ENCODE results near the gene NPHP4. TPM values are rescaled to one million over a fixed set of nuclear protein-coding genes. Genes with fewer than 3 reads are reported as not detected.
"Not testable (repeated sequence)": the region's sequence is repeated elsewhere in the genome, so short reads cannot be mapped to it uniquely, and the experiment has no call there.

Gene NPHP4
- total RNA-seq, 1 experiment from 2014 or later = 3.4 TPM

- in situ Hi-C loops (cut with HindIII; ENCODE audit: low pct_unique_long_range_greater_than_20kb, low sequenced_read_pairs) = no loop called here
- no peak for DNase-seq (ENCODE audit: low read depth, low spot score)
Measured at GRCh38 chr1:5854754-5855153, 137.5 kb downstream of the NPHP4 start.

GRCh38 chr1:5853858-5854257 lies 138.4 kb downstream of the NPHP4 start:
- DNase-seq (ENCODE audit: low read depth, low spot score); in situ Hi-C loops (cut with HindIII; ENCODE audit: low pct_unique_long_range_greater_than_20kb, low sequenced_read_pairs): not testable (repeated sequence)

GRCh38 chr1:5850503-5850902 lies 141.7 kb downstream of the NPHP4 start:
- in situ Hi-C loops (cut with HindIII; ENCODE audit: low pct_unique_long_range_greater_than_20kb, low sequenced_read_pairs) = no loop called here
- DNase-seq (ENCODE audit: low read depth, low spot score) = no peak

- DNase-seq (ENCODE audit: low read depth, low spot score) = no peak
- in situ Hi-C loops (cut with HindIII; ENCODE audit: low pct_unique_long_range_greater_than_20kb, low sequenced_read_pairs) = no loop called here
Measured at GRCh38 chr1:5849550-5849949, 142.7 kb downstream of the NPHP4 start.

GRCh38 chr1:5847013-5847659 lies 145.1 kb downstream of the NPHP4 start:
- in situ Hi-C loops (cut with HindIII; ENCODE audit: low pct_unique_long_range_greater_than_20kb, low sequenced_read_pairs) = no loop called here
- peak; percentile 26 for DNase-seq (ENCODE audit: low read depth, low spot score)

GRCh38 chr1:5845376-5845775 lies 146.8 kb downstream of the NPHP4 start:
- in situ Hi-C loops (cut with HindIII; ENCODE audit: low pct_unique_long_range_greater_than_20kb, low sequenced_read_pairs) = no loop called here
- no peak for DNase-seq (ENCODE audit: low read depth, low spot score)

- no peak for DNase-seq (ENCODE audit: low read depth, low spot score)
- in situ Hi-C loops (cut with HindIII; ENCODE audit: low pct_unique_long_range_greater_than_20kb, low sequenced_read_pairs) = no loop called here
Measured at GRCh38 chr1:5844442-5844841, 147.8 kb downstream of the NPHP4 start.

GRCh38 chr1:5843521-5844096 lies 148.6 kb downstream of the NPHP4 start:
- in situ Hi-C loops (cut with HindIII; ENCODE audit: low pct_unique_long_range_greater_than_20kb, low sequenced_read_pairs) = no loop called here
- DNase-seq (ENCODE audit: low read depth, low spot score) = no peak

- no peak for DNase-seq (ENCODE audit: low read depth, low spot score)
- in situ Hi-C loops (cut with HindIII; ENCODE audit: low pct_unique_long_range_greater_than_20kb, low sequenced_read_pairs) = no loop called here
Measured at GRCh38 chr1:5842679-5843078, 149.5 kb downstream of the NPHP4 start.

GRCh38 chr1:5840551-5841001 lies 151.6 kb downstream of the NPHP4 start:
- DNase-seq (ENCODE audit: low read depth, low spot score) = no peak
- in situ Hi-C loops (cut with HindIII; ENCODE audit: low pct_unique_long_range_greater_than_20kb, low sequenced_read_pairs) = no loop called here

GRCh38 chr1:5839881-5840550 lies 152.2 kb downstream of the NPHP4 start:
- in situ Hi-C loops (cut with HindIII; ENCODE audit: low pct_unique_long_range_greater_than_20kb, low sequenced_read_pairs) = no loop called here
- no peak for DNase-seq (ENCODE audit: low read depth, low spot score)

GRCh38 chr1:5839161-5839880 lies 152.9 kb downstream of the NPHP4 start:
- in situ Hi-C loops (cut with HindIII; ENCODE audit: low pct_unique_long_range_greater_than_20kb, low sequenced_read_pairs) = no loop called here
- no peak for DNase-seq (ENCODE audit: low read depth, low spot score)

GRCh38 chr1:5837976-5838653 lies 154.1 kb downstream of the NPHP4 start:
- in situ Hi-C loops (cut with HindIII; ENCODE audit: low pct_unique_long_range_greater_than_20kb, low sequenced_read_pairs) = no loop called here
- DNase-seq (ENCODE audit: low read depth, low spot score) = no peak

- no peak for DNase-seq (ENCODE audit: low read depth, low spot score)
- in situ Hi-C loops (cut with HindIII; ENCODE audit: low pct_unique_long_range_greater_than_20kb, low sequenced_read_pairs) = no loop called here
Measured at GRCh38 chr1:5836776-5837440, 155.3 kb downstream of the NPHP4 start.

- in situ Hi-C loops (cut with HindIII; ENCODE audit: low pct_unique_long_range_greater_than_20kb, low sequenced_read_pairs) = no loop called here
- DNase-seq (ENCODE audit: low read depth, low spot score) = no peak
Measured at GRCh38 chr1:5835179-5835562, 157.1 kb downstream of the NPHP4 start.

GRCh38 chr1:5834477-5835178 lies 157.6 kb downstream of the NPHP4 start:
- no peak for DNase-seq (ENCODE audit: low read depth, low spot score)
- in situ Hi-C loops (cut with HindIII; ENCODE audit: low pct_unique_long_range_greater_than_20kb, low sequenced_read_pairs) = no loop called here

GRCh38 chr1:5833911-5834310 lies 158.3 kb downstream of the NPHP4 start:
- no peak for DNase-seq (ENCODE audit: low read depth, low spot score)
- in situ Hi-C loops (cut with HindIII; ENCODE audit: low pct_unique_long_range_greater_than_20kb, low sequenced_read_pairs) = no loop called here
